SK-N-SH (cell line): ENCODE data around the gene ADRA2B. TPM values are rescaled to one million over a fixed set of nuclear protein-coding genes. Genes with fewer than 3 reads are reported as not detected.

ENCODE experiments used
- CTCF ChIA-PET: fragments of 300-600, 350-600 bp; formaldehyde crosslinking; extraction: SDS; loops from one replicate; lab custom pipeline; 2021; lab: Yijun Ruan, JAX
- POLR2A ChIA-PET: fragments of 350-600 bp; sonication (Branson Sonifier 250); formaldehyde crosslinking; extraction: SDS; loops from one replicate; lab custom pipeline; 2020; ENCODE audit warnings: antibody characterized with exemption, inconsistent platforms; lab: Yijun Ruan, JAX
- DNase-seq: peaks from one replicate; pipeline ENCODE4 v3.0.0; 2012
- H2AFZ ChIP-seq: fragments of 200-600 bp; sonication (generic); 2 replicates; pipeline ENCODE4 v1.8.1; 2016; ENCODE audit warnings: antibody characterized with exemption, mild to moderate bottlenecking, low read depth
- H3F3A ChIP-seq: fragments of 200-600 bp; sonication (generic); replicated peaks from 2 replicates; pipeline ENCODE3; 2016; ENCODE audit warnings: antibody characterized with exemption, mild to moderate bottlenecking; ENCODE audit not compliant: insufficient read depth
- H3K27ac ChIP-seq, 2 experiments: fragments of 200-500 bp in 1 of 2; fragments of 200-600 bp in 1 of 2; sonication (Bioruptor generic) in 1 of 2; sonication (generic), shearing (Covaris generic) in 1 of 2; 2 replicates each; pipeline versions ENCODE4 v1.5.1 to v1.6.1; 2014 to 2016; ENCODE audit warnings: low read depth in 2 of 2, inconsistent platforms in 1 of 2, low read length in 1 of 2, mild to moderate bottlenecking in 1 of 2, mixed read lengths in 1 of 2
- H3K27me3 ChIP-seq: fragments of 200-600 bp; sonication (generic), shearing (Covaris generic); 2 replicates; pipeline ENCODE4 v1.6.1; 2016; ENCODE audit warnings: mixed run types; ENCODE audit not compliant: insufficient read depth
- H3K36me3 ChIP-seq, 2 experiments: fragments of 200-500 bp in 1 of 2; fragments of 200-600 bp in 1 of 2; sonication (Bioruptor generic) in 1 of 2; sonication (generic) in 1 of 2; replicated peaks in 1 of 2; 2 replicates each; pipeline versions ENCODE3 to v1.5.1; 2014 to 2016; ENCODE audit warnings: low read length in 1 of 2, mild to moderate bottlenecking in 1 of 2; ENCODE audit not compliant: insufficient read depth in 2 of 2, control insufficient read depth in 1 of 2
- H3K4me1 ChIP-seq, 2 experiments: fragments of 200-500 bp in 1 of 2; fragments of 200-600 bp in 1 of 2; sonication (Bioruptor generic) in 1 of 2; sonication (generic), shearing (Covaris generic) in 1 of 2; 2 replicates each; pipeline versions ENCODE4 v1.5.1 to v1.6.1; 2014 to 2016; ENCODE audit warnings: low read depth in 1 of 2, low read length in 1 of 2, mixed run types in 1 of 2; ENCODE audit not compliant: insufficient read depth in 2 of 2, control insufficient read depth in 1 of 2
- H3K4me2 ChIP-seq: fragments of 200-600 bp; sonication (generic), shearing (Covaris generic); 2 replicates; pipeline ENCODE4 v1.6.1; 2017; ENCODE audit warnings: mixed run types
- H3K4me3 ChIP-seq, 2 experiments: fragments of 200-500 bp in 1 of 2; fragments of 200-600 bp in 1 of 2; sonication (Bioruptor generic) in 1 of 2; sonication (generic), shearing (Covaris generic) in 1 of 2; 2 replicates each; pipeline versions ENCODE4 v1.5.1 to v1.8.1; 2014 to 2016; ENCODE audit warnings: low read depth in 2 of 2, inconsistent platforms in 1 of 2, low read length in 1 of 2, mild to moderate bottlenecking in 1 of 2, mixed read lengths in 1 of 2, moderate library complexity in 1 of 2
- H3K79me2 ChIP-seq: fragments of 200-600 bp; sonication (generic); 2 replicates; pipeline ENCODE4 v1.8.1; 2017; ENCODE audit warnings: mild to moderate bottlenecking; ENCODE audit not compliant: insufficient read depth
- H3K9ac ChIP-seq: fragments of 200-600 bp; sonication (generic); 2 replicates; pipeline ENCODE4 v1.6.1; 2017; ENCODE audit warnings: mixed run types
- H3K9me2 ChIP-seq: fragments of 200-600 bp; sonication (generic); 2 replicates; pipeline ENCODE4 v1.6.1; 2017; ENCODE audit warnings: mixed run types
- H3K9me3 ChIP-seq: fragments of 200-600 bp; sonication (generic); 2 replicates; pipeline ENCODE4 v1.6.1; 2017; ENCODE audit warnings: mixed run types, mild to moderate bottlenecking, moderate library complexity
- H4K20me1 ChIP-seq: fragments of 200-600 bp; sonication (generic); 2 replicates; pipeline ENCODE4 v1.6.1; 2017; ENCODE audit warnings: mild to moderate bottlenecking, mixed run types; ENCODE audit not compliant: insufficient read depth
- CTCF ChIP-seq: fragments of 200-600 bp; sonication (generic); IDR thresholded peaks from 2 replicates; pipeline ENCODE4 v1.6.1; 2017; ENCODE audit warnings: antibody characterized with exemption, mild to moderate bottlenecking, moderate library complexity
- ELF1 ChIP-seq: IDR thresholded peaks from 2 replicates; pipeline ENCODE4 v1.4.0; 2012
- EP300 ChIP-seq, 2 experiments: IDR thresholded peaks; 2 replicates each; pipeline versions ENCODE4 v1.4.0 to v1.6.1; 2012; ENCODE audit warnings: borderline replicate concordance in 1 of 2, low read depth in 1 of 2, low read length in 1 of 2
- EZH2phosphoT487 ChIP-seq: fragments of 200-600 bp; sonication (generic); IDR thresholded peaks from 2 replicates; pipeline ENCODE4 v1.6.1; 2017; ENCODE audit warnings: low read depth, mixed run types, mild to moderate bottlenecking, antibody characterized with exemption, moderate library complexity, borderline replicate concordance
- FOSL2 ChIP-seq: IDR thresholded peaks from 2 replicates; pipeline ENCODE4 v1.4.0; 2012; ENCODE audit warnings: low read depth, mild to moderate bottlenecking, moderate library complexity, borderline replicate concordance
- FOXJ3 ChIP-seq: sonication (generic); formaldehyde crosslinking; IDR thresholded peaks from 2 replicates; pipeline ENCODE4 v1.5.1; 2020; ENCODE audit warnings: mild to moderate bottlenecking, missing genetic modification reagents
- IRF3 ChIP-seq: fragments of 150-350 bp; IDR thresholded peaks from 2 replicates; pipeline ENCODE4 v1.6.1; 2016; ENCODE audit warnings: mild to moderate bottlenecking, low read depth, low read length
- JUND ChIP-seq: IDR thresholded peaks from 2 replicates; pipeline ENCODE4 v1.4.0; 2012
- MEF2A ChIP-seq: IDR thresholded peaks from 2 replicates; pipeline ENCODE4 v1.4.0; 2012; ENCODE audit warnings: low read depth, borderline replicate concordance
- NRF1 ChIP-seq: IDR thresholded peaks from 2 replicates; pipeline ENCODE4 v1.6.1; 2012; ENCODE audit warnings: low read depth, mild to moderate bottlenecking, low read length
- PBX3 ChIP-seq: IDR thresholded peaks from 2 replicates; pipeline ENCODE4; 2012
- RCOR1 ChIP-seq: fragments of 150-350 bp; IDR thresholded peaks from 2 replicates; pipeline ENCODE4 v1.6.1; 2017; ENCODE audit warnings: antibody characterized with exemption, low read length
- RFX5 ChIP-seq: IDR thresholded peaks from 2 replicates; pipeline ENCODE4 v1.6.1; 2012; ENCODE audit warnings: mild to moderate bottlenecking, improper control_type of control experiment, low read length
- SMC3 ChIP-seq: IDR thresholded peaks from 2 replicates; pipeline ENCODE4 v1.6.1; 2012; ENCODE audit warnings: low read depth, low read length, improper control_type of control experiment
- TCF12 ChIP-seq: IDR thresholded peaks from 2 replicates; pipeline ENCODE4 v1.4.0; 2012
- USF2 ChIP-seq: fragments of 150-350 bp; IDR thresholded peaks from 2 replicates; pipeline ENCODE4 v1.6.1; 2017; ENCODE audit warnings: antibody characterized with exemption, low read length, low read depth, borderline replicate concordance
- ZBTB33 ChIP-seq: IDR thresholded peaks from 2 replicates; pipeline ENCODE4 v1.4.0; 2012; ENCODE audit warnings: low read depth, borderline replicate concordance
- WGBS: methylation state at CpG from one replicate; pipeline ENCODE4 v1.1.6; 2017; ENCODE audit warnings: low lambda C conversion rate; 5-methylcytosine and 5-hydroxymethylcytosine counted together
- polyA plus RNA-seq, 3 experiments: library from polyadenylated mRNA; depleted of rRNA; stranded (reverse); fragments of >200 nt; gene quantifications; 2 replicates each; pipeline ENCODE4 v1.2.3, GENCODE V29; 2012

ADRA2B gene
- polyA plus RNA-seq, 1 of the 3 experiments (the other 2 are of a cell fraction), result not detected

GRCh38 chr2:96135621-96136020 lies 19.2 kb upstream of the ADRA2B start:
- ChIA-PET CTCF (interaction anchor here (1.0 kb wide), 1 partner anchor 18 kb away, joined by 3 read pairs; no protein-coding TSS in a partner anchor), POLR2A (no interaction called here)
- Histone ChIP-seq H4K20me1 (no peaks in the 10 kb centered on the region), H3K27me3 (peaks cover 7% of the 10 kb centered on the region; the same call in 1 of the 2 replicates), H3F3A (no peaks in the 10 kb centered on the region), H3K9me2 (no peaks in the 10 kb centered on the region), H3K36me3 (no peaks in the 10 kb centered on the region), H2AFZ (no peak overlapping the region), H3K4me3 (no peak overlapping the region), H3K9me3 (no peaks in the 10 kb centered on the region), H3K4me2 (no peak overlapping the region), H3K79me2 (no peaks in the 10 kb centered on the region), H3K9ac (no peak overlapping the region), H3K27ac (no peak overlapping the region), H3K4me1 (peaks cover 0 to 12% of the 10 kb centered on the region in 2 experiments; a peak in 1 of 4 replicates)
- DNase-seq, result no peak
- TF ChIP-seq FOXJ3 (no peak), FOSL2 (no peak), CTCF (no peak), TCF12 (no peak), JUND (no peak), EP300 (IDR thresholded peaks at IDR 0.05; ENCODE audit: borderline replicate concordance in 1 of 2, low read depth in 1 of 2, low read length in 1 of 2) (no peak), PBX3 (no peak), USF2 (no peak), ZBTB33 (no peak), MEF2A (no peak), RCOR1 (no peak), NRF1 (no peak), IRF3 (no peak), RFX5 (no peak), EZH2phosphoT487 (no peak), ELF1 (no peak), SMC3 (no peak)
- 76% methylated on average over 4 of the region's 5 CpGs for WGBS
